Uterus (tissue), 4 donors: ENCODE results near the gene SART3. TPM values are rescaled to one million over a fixed set of nuclear protein-coding genes. Genes with fewer than 3 reads are reported as not detected.

Source experiments
- DNase-seq, 2 donors: peaks; one replicate each; pipeline ENCODE4 v3.0.0-alpha.2; 2019 to 2020
- H3K27ac ChIP-seq, 2 donors: fragments of 200-600 bp; sonication (generic); 1 replicate in 1 of 2; 2 replicates in 1 of 2; pipeline ENCODE4 v1.5.1; 2016 to 2018
- H3K27me3 ChIP-seq, 2 donors: fragments of 200-600 bp; sonication (generic); one replicate each; pipeline ENCODE4 v1.5.1; 2018 to 2019; ENCODE audit warnings: control low read depth in 1 of 2
- H3K36me3 ChIP-seq, 2 donors: fragments of 200-600 bp; sonication (generic); one replicate each; pipeline ENCODE4 v1.5.1; 2019; ENCODE audit warnings: control low read depth in 1 of 2
- H3K4me1 ChIP-seq, 2 donors: fragments of 200-600 bp; sonication (generic); one replicate each; pipeline ENCODE4 v1.5.1; 2018 to 2019; ENCODE audit warnings: control low read depth in 1 of 2
- H3K4me3 ChIP-seq, 2 donors: fragments of 200-600 bp; sonication (generic); 1 replicate in 1 of 2; 2 replicates in 1 of 2; pipeline ENCODE4 v1.5.1; 2018 to 2019; ENCODE audit warnings: mild to moderate bottlenecking in 1 of 2
- H3K9me3 ChIP-seq, 2 donors: fragments of 200-600 bp; sonication (generic); one replicate each; pipeline ENCODE4 v1.5.1; 2019; ENCODE audit warnings: control low read depth in 1 of 2
- CTCF ChIP-seq, 4 experiments: fragments of 200-600 bp in 2 of 4; fragments of 450-650 bp in 2 of 4; sonication (generic) in 2 of 4; IDR thresholded peaks; one replicate each; pipeline ENCODE4 v1.5.1; 2016 to 2019; ENCODE audit warnings: antibody characterized with exemption in 4 of 4, mild to moderate bottlenecking in 2 of 4, moderate library complexity in 1 of 4
- POLR2A ChIP-seq, 2 donors: fragments of 450-650 bp; IDR thresholded peaks; one replicate each; pipeline ENCODE4 v1.6.1; 2016; ENCODE audit warnings: antibody characterized with exemption in 2 of 2, mild to moderate bottlenecking in 1 of 2, moderate library complexity in 1 of 2
- intact Hi-C: fragments of 100-400 bp; cut with DNase I; formaldehyde crosslinking; loops from one replicate; pipeline ENCODE4 v1.15.1; 2023; ENCODE audit warnings: low total_unique reads
- total RNA-seq, 4 donors: library from RNA; depleted of rRNA in 3 of 4; stranded (reverse); fragments of >200 nt in 3 of 4; gene quantifications; one replicate each; pipeline versions ENCODE4 v1.1.0 to v1.2.4, GENCODE V29; 2014 to 2023
- donor health status: DM: yes; HTN: yes; CAD: no.

Gene SART3
- total RNA-seq, 4 donors from 2014 or later: 16.2 to 86.1 (median 55.7) TPM

- Histone ChIP-seq H3K4me1 (peaks cover 0 to 11% of the 10 kb centered on the region in 2 donors), H3K27me3 (no peaks in the 10 kb centered on the region), H3K36me3 (no peaks in the 10 kb centered on the region), H3K9me3 (no peaks in the 10 kb centered on the region), H3K4me3 (peak within 1 kb of the TSS; percentile 74 to 90), H3K27ac (peak within 1 kb of the TSS; percentile 39 to 82)
- TF ChIP-seq CTCF (IDR thresholded peaks at IDR 0.05) (peak in 1 of 4 experiments; percentile 13), POLR2A (IDR thresholded peaks at IDR 0.05) (peak in 1 of 2 donors; percentile 51)
- intact Hi-C loops: no loop called here
- peak; percentile 99 to 100 for DNase-seq
Observed at GRCh38 chr12:108514973-108515814, 45.8 kb downstream of the SART3 start, which contains the start of gene FICD. TSS of gene FICD (plus strand) at chr12:108515277. CDS start at chr12:108516973, 1,696 bp downstream.

GRCh38 chr12:108514468-108514972, 46.5 kb downstream of the SART3 start:
- DNase-seq: no peak
- TF ChIP-seq CTCF (IDR thresholded peaks at IDR 0.05): no peak
- no peak for TF ChIP-seq POLR2A (IDR thresholded peaks at IDR 0.05)
- H3K27ac ChIP-seq: no peak overlapping the region
- H3K4me3 ChIP-seq: peak overlapping the region; percentile 74 to 90
- intact Hi-C loops: no loop called here
- no peaks in the 10 kb centered on the region for H3K9me3 ChIP-seq
- H3K27me3 ChIP-seq: no peaks in the 10 kb centered on the region
- H3K36me3 ChIP-seq: no peaks in the 10 kb centered on the region
- H3K4me1 ChIP-seq: peaks cover 0 to 11% of the 10 kb centered on the region in 2 donors

- H3K4me3 ChIP-seq: no peak overlapping the region
- H3K36me3 ChIP-seq: no peaks in the 10 kb centered on the region
- peak; percentile 72 to 78 for DNase-seq
- H3K4me1 ChIP-seq: peaks cover 0 to 11% of the 10 kb centered on the region in 2 donors
- intact Hi-C loops: no loop called here
- no peak overlapping the region for H3K27ac ChIP-seq
- no peaks in the 10 kb centered on the region for H3K9me3 ChIP-seq
- TF ChIP-seq CTCF (IDR thresholded peaks at IDR 0.05): peak; percentile 76 to 87 (median 84)
- no peak for TF ChIP-seq POLR2A (IDR thresholded peaks at IDR 0.05)
- H3K27me3 ChIP-seq: no peaks in the 10 kb centered on the region
Observed at GRCh38 chr12:108511633-108512540, 49.1 kb downstream of the SART3 start.

- intact Hi-C loops: no loop called here
- Histone ChIP-seq H3K27ac (no peak overlapping the region), H3K36me3 (no peaks in the 10 kb centered on the region), H3K4me3 (no peak overlapping the region), H3K4me1 (peaks cover 0 to 5% of the 10 kb centered on the region in 2 donors), H3K9me3 (no peaks in the 10 kb centered on the region), H3K27me3 (no peaks in the 10 kb centered on the region)
- no peak for DNase-seq
- TF ChIP-seq POLR2A (IDR thresholded peaks at IDR 0.05) (no peak), CTCF (IDR thresholded peaks at IDR 0.05) (no peak)
Observed at GRCh38 chr12:108510836-108511235, 50.1 kb downstream of the SART3 start.
